ENCODE data around the gene SYNDIG1. TPM values are rescaled to one million over a fixed set of nuclear protein-coding genes. Genes with fewer than 3 reads are reported as not detected.

Gene SYNDIG1
- total RNA-seq, 4 donors from 2014 or later: 8.3 to 12.4 (median 10.2) TPM

GRCh38 chr20:24614341-24614740 is 144.9 kb downstream of the SYNDIG1 start:
- no peaks in the 10 kb centered on the region for H3K4me1 ChIP-seq
- H3K4me3 ChIP-seq (replicated peaks in 1 of 3): no peak overlapping the region
- no peaks in the 10 kb centered on the region for H3K27me3 ChIP-seq
- DNase-seq: no peak
- intact Hi-C loops (cut with DNase I): no loop called here
- no peak overlapping the region for H3K27ac ChIP-seq
- H3K36me3 ChIP-seq: no peaks in the 10 kb centered on the region
- TF ChIP-seq CTCF (IDR thresholded peaks at IDR 0.05) (no peak), POLR2A (IDR thresholded peaks at IDR 0.05) (no peak)
- H3K9me3 ChIP-seq: no peaks in the 10 kb centered on the region
- 59 to 85% methylated on average over 1 of the region's 1 CpG for WGBS, 2 donors

DNA sequence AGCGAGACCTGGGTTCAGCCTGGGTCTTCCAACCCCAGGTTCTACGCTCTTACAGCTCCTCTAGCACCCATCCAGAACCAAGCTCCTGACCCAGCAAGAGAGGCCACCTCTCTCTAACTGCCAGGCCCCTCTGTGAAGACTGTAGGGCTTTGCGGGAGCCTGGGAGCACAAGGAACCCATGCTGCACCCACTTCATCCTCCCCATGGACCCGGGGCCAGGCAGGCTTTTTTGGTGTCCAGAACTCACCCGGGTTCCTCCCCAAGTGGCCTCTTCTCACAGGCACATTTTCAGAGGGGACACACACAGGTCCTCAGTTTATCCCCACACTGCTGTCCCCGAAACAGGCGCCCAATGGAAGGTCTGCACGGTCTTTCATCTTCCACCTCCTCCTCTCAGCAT is 145.9 kb downstream of the SYNDIG1 start:
- intact Hi-C loops (cut with DNase I): no loop called here

DNA sequence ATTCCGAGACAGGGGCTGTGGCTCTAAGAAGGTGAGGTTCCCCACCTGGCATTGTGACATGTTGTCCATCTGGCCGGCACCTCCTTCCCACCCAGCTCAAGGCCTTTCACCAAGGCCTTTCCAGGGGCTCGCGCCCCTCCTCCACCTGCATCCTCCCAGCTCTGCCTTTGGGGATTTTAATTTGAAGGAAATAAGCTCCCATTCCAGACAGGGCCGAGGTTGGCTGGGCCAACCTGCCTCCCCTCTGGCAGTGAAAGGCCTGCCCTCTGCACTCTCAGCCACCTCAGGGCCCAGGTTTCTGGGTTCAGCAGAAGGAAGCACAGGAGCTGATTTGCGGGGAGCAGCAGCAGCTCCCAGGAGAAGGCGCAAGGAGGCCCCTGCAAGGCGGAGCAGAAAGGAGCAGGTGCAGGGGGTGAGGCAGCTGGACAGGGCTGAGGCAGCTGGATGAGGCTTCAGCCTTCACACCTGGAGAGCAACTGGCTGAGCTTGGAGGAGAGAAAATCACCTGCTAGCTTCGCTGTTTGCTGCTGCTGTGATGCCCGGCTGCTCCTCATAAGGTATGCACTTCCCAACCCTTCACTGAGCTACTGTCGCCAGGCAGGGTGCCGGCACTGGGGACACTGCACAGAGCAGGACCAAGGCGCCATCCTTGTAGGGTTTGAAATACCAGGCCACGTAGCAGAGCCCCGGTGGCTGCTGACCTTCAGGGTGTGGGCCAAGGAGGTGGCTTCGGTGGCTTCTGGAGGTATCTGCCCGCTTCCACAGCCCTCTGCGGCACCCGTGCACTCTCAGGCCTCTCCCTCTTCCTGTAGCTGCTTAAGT is 147.0 kb downstream of the SYNDIG1 start:
- intact Hi-C loops (cut with DNase I): no loop called here

More for the DNA sequence above, 145.9 kb downstream of the SYNDIG1 start:
- Histone ChIP-seq H3K4me1 (no peaks in the 10 kb centered on the region), H3K9me3 (no peaks in the 10 kb centered on the region), H3K27ac (no peak overlapping the region), H3K4me3 (replicated peaks in 1 of 3) (no peak overlapping the region), H3K27me3 (no peaks in the 10 kb centered on the region), H3K36me3 (no peaks in the 10 kb centered on the region)
- TF ChIP-seq CTCF (IDR thresholded peaks at IDR 0.05) (no peak), POLR2A (IDR thresholded peaks at IDR 0.05) (no peak)
- no peak for DNase-seq
- WGBS, 2 donors: 87 to 92% methylated on average over 8 of the region's 8 CpGs

DNA sequence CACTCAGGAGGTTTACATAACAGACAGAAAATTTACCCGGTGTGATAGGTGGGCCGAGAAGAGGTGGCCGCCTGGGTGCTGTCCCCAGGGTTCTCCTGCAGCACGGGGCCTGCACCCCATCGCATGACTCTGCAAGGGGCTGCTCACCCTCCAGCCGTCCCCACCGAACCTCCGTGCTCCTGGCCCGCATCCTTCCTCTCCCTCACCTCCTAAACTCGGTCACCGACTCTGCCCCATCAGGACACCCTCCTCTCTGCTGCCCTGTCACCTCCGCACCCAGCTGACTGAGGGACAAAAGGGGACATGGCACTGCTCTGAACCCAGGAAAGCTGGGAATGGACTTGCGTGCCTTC is 147.6 kb downstream of the SYNDIG1 start:
- Histone ChIP-seq H3K9me3 (no peaks in the 10 kb centered on the region), H3K4me1 (no peaks in the 10 kb centered on the region), H3K27ac (no peak overlapping the region), H3K4me3 (replicated peaks in 1 of 3) (no peak overlapping the region), H3K36me3 (no peaks in the 10 kb centered on the region), H3K27me3 (no peaks in the 10 kb centered on the region)
- 89 to 90% methylated on average over 13 of the region's 13 CpGs for WGBS, 2 donors
- DNase-seq: no peak
- TF ChIP-seq CTCF (IDR thresholded peaks at IDR 0.05): no peak
- TF ChIP-seq POLR2A (IDR thresholded peaks at IDR 0.05): no peak
- intact Hi-C loops (cut with DNase I): no loop called here

More for the DNA sequence above, 147.0 kb downstream of the SYNDIG1 start:
- H3K36me3 ChIP-seq: no peaks in the 10 kb centered on the region
- WGBS, 2 donors: 92 to 93% methylated on average over 10 to 14 of the region's 19 CpGs
- no peaks in the 10 kb centered on the region for H3K9me3 ChIP-seq
- no peak for TF ChIP-seq POLR2A (IDR thresholded peaks at IDR 0.05)
- TF ChIP-seq CTCF (IDR thresholded peaks at IDR 0.05): no peak
- no peak for DNase-seq
- no peak overlapping the region for H3K27ac ChIP-seq
- no peak overlapping the region for H3K4me3 ChIP-seq (replicated peaks in 1 of 3)
- no peaks in the 10 kb centered on the region for H3K4me1 ChIP-seq
- H3K27me3 ChIP-seq: no peaks in the 10 kb centered on the region

DNA sequence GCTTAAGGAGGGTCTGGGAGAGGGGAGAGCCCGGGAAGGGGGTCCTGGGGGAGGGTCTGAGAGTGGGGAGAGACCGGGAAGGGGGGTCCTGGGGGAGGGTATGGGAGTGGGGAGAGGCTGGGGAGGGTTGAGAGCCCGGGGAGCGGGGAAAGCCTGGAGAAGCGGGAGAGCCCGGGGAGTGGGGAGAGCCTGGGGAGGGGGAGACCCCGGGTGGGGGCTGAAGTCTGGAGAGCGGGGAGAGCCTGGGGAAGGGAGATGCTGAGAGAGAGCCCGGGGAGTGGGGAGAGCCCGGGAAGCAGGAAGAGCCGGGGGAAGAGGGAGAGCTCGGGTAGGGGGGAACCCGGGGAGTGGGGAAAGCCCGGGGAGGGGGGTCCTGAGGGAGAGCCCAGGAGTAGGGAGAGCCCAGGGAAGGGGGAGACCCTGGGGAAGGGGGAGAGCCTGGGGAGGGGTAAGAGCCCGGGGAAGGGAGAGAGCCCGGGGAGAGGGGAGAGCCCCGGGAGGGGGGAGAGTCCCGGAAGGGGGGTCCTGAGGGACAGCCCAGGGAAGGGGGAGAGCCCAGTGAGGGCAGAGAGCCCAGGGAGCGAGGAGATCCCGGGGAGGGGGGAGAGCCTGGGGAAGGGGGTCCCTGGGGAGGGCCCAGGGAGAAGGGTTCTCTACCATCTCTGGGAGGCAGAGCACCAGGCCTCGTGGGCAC is 148.5 kb downstream of the SYNDIG1 start:
- intact Hi-C loops (cut with DNase I): no loop called here
- Histone ChIP-seq H3K4me3 (replicated peaks in 1 of 3) (no peak overlapping the region), H3K9me3 (no peaks in the 10 kb centered on the region), H3K4me1 (no peaks in the 10 kb centered on the region), H3K36me3 (no peaks in the 10 kb centered on the region), H3K27me3 (no peaks in the 10 kb centered on the region), H3K27ac (no peak overlapping the region)
- no peak for DNase-seq
- TF ChIP-seq CTCF (IDR thresholded peaks at IDR 0.05) (no peak), POLR2A (IDR thresholded peaks at IDR 0.05) (no peak)
- 76 to 81% methylated on average over 18 to 20 of the region's 21 CpGs for WGBS, 2 donors
